HG03095 (cell line): Measurements from ENCODE around the gene SLC25A25.

Experiments used
- ATAC-seq: cut with Tn5 transposase; IDR thresholded peaks from one replicate; pipeline ENCODE4 v1.9.1; 2021; ENCODE audit warnings: moderate library complexity; ENCODE audit not compliant: unreplicated experiment

The SLC25A25 gene

DNA sequence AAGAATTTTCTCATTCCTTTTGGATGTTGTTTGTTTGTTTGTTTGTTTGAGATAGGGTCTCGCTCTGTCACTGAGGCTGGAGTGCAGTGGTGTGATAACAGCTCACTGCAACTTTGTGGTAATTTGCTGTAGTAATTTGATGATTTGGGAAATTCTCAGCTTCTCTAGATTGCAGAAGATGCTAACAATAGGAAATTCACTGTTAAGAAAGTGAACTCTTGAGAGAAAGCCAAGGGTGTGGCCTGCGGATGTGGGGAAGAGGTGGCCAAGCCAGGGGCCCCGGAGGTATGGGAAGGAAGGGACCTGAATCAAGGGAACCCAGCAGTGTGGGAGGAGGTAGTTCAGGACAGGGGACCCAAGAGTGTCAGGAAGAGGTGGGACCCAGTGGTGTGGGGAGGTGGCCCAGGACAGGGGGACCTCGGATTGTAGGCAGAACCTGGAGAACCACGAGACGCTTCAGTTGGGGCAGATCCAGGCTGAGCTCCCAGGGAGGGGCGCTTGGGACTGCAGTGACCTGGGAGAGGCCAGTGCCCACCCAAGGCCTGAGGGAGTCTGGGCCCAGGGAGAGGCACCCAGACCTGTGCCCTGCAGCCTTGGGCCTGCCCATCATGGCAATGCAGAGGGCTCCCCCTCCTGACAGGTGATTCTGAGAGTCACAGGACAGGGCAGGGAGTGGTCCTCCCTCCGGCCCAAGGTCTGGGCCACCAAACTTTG, 75.7 kb downstream of the SLC25A25 start:
- ATAC-seq = no peak

DNA sequence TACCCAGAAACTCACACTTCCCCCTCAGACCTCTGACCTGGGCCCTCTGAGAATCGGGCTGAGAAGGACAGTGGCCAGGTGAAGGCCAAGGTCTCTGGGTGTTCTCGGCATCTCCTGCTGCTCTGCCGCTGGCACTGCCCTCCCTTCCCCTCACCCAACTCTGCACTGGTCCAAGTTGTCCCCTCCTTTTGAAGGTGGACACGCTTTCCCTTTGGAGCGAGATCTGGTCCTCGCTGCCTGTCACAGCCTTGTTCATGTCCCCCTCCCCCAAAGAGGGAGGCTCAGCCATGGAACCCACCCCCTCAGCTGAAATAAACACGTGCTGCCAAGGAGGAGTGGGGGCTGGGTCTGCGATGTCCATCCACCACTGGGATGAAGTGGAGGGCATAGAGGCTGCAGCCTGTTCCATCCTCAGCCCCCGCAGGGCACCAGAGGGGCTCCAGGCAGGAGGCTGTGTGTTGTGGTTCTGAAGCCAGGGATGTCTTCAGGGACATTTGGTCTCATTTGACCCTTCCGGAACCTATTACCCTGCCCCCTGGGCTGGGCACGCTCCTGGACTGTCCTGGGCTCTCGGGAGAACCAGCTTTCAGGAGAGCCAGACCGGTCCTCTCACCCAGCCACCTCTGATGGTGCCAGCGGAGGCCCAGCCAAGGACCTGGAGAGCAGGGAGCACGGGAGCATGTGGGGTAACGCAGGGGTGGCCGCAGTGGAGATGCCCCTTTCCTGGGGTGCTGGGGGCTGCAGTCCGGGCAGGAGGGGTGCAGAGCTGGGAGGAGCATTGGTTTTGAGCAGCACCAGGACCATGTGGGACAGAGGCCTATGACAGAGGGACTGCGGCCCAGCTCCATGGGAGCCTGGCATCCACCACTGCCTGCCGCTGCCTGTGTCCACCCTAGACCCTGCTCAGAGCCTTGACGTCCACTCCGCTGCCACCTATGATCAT, 76.5 kb downstream of the SLC25A25 start:
- ATAC-seq = no peak

DNA sequence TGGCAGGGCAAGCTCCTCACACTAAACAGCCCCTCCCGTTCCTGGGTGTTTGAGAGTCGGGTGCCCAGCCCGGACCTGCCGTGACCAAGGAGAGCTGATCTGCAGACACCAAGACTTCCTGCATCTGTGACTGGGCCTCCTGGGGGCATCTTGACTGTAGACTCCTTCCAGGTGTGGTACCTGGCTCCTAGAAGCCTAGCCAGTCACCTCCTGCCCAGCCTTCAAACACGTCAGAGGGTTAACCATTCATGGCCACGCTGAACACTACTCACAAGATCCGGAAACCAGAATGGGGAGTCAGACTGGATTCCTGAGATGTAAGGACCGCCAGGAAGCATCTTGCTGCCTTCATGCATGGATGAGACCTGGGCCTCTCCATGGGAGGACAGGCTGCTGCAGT, 77.5 kb downstream of the SLC25A25 start:
- no peak for ATAC-seq

DNA sequence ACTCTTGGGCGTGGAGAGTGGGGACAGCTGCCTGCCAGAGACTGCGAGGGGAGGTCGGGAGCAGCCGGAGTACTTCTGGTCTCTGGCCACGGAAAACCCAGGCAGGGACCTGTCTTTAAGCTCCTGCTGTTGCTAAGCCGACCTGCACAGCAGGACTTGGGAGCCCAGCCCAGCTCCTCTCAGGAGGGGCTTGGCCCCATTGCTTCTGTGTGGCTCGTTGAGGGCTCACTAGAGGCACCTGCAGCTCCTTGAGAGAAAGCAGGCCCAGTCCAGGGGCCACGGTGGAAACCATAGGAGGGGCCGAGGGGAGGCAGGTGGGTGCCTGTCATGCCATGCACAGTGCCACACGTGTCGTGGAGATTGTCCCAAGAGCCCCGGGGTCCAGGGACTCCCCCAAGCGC, 77.9 kb downstream of the SLC25A25 start:
- ATAC-seq = no peak

DNA sequence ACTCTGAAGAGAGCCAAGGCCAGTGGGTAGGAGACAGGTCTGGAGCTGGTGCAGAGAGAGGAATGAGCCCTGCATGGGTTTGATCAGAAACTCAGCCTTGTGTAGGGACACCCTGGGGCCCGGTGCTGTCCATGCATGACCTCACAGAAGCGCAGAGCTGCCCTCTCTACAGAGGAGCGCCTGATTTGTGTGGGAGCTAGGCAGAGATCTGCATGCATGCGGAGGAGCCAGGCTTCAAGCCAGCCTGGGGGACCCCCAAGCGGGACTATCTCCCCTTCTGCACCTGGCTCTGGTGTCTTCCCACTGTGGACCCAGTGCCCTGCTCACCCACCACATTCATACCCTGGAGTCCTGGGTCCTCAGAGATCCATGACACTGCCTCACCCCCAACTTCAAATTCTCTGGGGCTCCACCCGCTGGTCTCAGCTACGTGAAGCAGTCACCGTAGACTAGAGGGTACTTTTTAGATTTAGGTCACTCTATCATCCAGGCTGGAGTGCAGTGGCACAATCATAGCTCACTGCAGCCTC, 78.6 kb downstream of the SLC25A25 start:
- no peak for ATAC-seq

DNA sequence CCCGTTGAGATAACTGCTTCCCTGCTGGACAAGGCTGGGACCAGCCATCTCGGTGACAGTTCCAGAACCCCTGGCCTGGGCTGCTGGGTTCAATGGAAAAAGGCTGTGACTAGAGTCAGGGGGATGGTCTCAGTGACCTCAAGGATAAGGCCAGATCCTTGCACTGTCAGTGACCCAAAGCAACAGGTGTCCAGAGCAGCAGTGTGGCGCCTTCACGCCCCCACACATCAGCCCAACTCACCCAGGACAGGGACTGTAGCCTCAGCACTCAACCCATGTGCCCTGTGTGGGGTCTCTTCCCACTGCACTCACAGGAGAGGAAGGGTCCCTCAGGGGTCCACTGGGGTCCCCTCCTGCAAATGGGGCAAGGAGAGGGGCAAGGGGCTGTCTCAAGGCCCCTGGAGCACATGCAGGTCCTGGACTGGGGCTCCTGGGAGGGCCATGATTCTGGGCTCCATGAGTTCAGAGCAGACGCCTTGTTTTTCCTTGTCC, 80.5 kb downstream of the SLC25A25 start:
- ATAC-seq = no peak

DNA sequence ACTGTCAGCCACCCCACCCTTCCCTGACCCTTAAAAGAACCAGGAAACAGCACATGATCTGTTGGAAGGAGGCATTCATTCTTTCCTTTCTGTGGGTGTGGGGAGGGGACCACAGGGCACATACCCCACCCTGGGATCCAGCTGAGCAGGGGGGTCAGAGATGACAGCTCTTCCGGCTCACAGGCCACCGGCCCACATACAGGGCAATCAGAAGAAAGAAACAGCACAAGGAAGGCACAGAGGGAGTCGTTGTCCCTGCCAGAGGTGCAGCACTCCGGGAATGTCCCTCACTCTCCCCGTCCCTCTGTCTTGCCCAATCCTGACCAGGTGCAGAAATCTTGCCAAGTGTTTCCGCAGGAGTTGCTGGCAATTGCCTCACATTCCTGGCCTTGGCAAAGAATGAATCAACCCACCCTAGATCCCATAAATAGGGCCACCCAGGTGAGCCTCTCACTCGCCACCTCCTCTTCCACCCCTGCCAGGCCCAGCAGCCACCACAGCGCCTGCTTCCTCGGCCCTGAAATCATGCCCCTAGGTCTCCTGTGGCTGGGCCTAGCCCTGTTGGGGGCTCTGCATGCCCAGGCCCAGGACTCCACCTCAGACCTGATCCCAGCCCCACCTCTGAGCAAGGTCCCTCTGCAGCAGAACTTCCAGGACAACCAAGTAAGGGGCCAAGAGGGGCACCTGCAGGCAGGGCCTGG, 81.1 kb downstream of the SLC25A25 start, which contains the start of gene LCN2:
Gene LCN2, plus strand, starts transcription at position 453 of the 701 bp plus-strand sequence. Its CDS starts 73 bp downstream, at position 526.
- no peak for ATAC-seq

DNA sequence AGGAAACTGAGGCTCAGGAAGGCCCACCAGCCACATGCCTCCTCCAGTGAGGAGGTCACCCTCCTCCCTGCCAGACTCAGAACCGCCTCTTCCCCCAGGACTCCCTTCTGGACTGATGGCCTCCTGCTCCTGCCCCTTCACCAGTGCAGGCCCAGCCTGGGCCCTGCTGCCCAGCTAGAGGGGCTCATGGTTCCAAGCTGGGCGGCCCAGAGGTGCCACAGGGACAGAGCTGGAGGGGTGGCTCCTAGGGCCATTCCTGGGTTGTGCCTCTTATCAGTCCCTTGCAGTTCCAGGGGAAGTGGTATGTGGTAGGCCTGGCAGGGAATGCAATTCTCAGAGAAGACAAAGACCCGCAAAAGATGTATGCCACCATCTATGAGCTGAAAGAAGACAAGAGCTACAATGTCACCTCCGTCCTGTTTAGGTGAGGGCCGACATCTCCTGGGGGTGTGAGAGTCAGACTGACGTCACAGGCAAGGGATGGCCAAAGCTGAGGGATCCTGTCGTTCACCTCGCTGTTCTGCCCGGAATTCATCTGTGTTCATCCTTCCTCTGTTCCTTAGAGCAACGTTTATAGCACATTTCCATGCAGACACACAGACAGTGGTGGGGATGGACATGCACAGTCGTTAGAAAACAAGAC, 82.0 kb downstream of the SLC25A25 start:
- no peak for ATAC-seq

DNA sequence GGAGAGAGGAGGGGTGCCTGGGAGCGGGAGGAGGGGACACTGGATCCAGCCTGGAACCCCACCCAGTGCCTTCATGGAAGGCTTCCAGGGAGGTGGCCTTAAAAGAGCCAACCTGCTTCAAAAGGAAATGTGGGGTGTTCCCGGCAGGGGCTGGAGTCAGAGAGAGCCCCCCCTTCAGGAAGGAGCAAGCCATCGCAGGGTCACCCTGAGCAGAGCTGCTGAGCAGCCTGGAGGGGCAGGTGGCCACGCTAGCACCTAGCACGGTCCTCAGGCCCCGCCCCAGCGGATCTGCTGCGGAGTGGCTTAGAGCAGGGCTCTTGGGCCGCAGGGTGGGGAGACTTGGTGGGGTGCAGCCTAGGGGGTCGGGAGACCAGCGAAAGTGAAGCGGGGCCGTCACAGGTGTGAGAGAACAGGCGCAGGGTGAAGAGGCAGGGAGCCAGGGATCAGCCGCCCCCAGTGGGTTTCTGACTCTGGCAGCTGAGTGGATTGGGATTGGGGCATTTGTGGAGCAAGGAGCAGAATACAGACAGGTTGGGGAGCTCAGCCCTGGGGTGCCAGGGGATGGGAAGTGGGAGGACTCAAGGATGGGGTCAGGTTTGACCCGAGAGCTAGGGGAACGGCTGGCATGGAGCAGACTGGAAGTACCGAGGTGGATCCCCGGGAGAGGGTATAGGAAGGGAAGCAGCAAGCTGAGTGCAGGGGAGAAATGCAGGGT, 82.7 kb downstream of the SLC25A25 start:
- no peak for ATAC-seq

DNA sequence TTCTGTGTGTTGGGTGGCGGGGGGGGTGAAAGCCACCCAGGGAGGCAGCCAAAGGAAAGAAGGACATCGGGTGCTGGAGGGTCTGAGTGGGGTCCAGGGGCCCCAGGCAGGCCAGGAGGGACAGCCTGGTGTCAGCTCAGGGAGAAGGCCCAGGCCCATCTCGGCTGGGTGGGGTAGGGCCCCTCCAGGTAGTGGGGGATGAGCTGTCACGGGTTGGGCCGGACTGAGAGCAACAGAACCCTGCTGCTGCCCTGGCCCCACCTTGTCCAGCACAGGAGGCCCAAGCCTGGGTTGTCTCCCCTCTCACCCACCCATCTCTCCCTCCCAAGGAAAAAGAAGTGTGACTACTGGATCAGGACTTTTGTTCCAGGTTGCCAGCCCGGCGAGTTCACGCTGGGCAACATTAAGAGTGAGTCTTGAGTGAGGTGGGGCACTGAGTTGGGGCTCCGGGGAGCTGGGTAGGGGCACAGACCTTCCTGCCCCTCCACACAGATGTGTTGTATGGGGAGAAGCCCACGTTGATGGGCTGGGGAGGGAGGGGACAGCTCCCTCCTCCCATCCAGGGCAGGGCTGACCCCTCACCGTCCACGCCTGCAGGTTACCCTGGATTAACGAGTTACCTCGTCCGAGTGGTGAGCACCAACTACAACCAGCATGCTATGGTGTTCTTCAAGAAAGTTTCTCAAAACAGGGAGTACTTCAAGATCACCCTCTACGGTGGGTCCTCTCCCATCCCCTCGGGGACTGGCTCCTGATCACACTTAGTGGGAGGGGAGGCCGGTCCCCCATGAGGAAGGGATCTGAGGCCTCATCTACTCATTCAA, 83.5 kb downstream of the SLC25A25 start:
- ATAC-seq = no peak

DNA sequence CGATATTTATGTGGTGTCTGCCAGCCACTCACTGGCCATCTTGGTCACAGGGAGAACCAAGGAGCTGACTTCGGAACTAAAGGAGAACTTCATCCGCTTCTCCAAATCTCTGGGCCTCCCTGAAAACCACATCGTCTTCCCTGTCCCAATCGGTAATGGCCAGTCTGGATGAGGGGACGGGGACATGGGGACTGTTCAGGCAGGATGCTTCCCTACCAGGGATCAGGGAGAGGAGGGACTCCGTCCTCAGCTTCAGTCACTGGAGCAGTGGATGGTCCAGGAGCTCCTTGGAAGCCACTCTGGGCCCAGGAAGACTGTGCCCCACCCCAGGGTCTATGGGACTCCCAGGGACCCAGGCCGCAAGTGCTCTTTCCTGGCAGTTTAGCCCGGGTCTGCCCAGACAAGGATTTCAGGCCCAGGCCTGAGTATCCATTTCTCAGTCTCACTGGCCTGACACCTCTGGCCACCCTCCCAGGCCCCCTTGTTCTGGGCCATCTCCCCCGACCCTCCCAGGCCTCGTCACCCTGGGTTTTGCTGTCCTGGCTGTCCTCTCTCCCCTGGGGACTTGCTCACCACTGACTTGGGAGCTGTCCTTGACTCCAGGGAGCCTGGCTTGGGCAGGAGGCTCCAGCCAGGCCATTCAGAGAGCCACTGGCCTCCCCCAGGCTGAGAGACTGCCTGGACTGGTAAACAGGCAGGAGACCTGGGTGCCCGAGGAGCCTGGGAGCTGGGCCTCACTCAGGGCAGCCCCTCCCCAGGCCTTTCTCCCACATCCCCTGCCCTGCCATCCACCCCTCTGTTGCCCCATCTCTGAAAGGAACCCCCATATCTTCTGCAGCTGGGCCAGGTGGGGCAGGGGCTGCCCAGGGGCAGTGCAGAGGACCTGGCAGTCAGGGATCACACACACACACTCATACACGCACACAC, 84.4 kb downstream of the SLC25A25 start:
- no peak for ATAC-seq

DNA sequence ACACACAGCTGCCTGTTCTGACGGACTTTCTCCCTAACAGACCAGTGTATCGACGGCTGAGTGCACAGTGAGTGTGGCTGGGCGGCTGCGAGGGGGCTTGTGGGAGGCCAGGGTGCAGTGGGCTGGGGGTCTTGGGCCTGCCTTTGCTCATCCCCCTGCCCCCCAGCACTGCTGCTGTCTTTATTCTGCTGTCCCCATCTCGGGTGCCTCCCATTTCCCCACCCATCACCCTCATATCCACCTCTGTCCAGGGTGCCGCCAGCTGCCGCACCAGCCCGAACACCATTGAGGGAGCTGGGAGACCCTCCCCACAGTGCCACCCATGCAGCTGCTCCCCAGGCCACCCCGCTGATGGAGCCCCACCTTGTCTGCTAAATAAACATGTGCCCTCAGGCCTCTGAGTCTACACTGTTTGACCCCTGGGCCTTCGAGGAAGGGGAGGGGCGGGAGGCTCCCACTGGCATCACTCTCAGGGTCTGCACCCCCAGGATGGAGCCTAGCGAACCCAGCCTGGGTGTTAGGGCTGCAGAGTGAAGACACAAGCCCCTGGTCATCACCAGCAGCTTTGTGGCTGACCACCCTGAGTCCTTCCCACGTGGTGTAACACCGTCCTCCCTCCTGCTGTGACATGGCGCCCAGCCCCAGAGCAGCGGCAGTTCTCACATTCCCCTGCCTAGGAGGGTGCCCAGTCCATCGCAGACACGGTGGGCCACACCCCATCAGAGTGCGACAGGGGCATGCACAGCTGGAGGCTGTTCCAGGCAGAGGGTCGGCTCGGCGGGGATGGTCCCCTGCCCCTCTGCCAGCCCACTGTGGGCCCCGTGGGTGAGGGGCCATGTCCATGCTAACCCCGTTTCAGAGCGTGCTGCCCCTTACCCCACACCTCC, 85.3 kb downstream of the SLC25A25 start:
- ATAC-seq = no peak

DNA sequence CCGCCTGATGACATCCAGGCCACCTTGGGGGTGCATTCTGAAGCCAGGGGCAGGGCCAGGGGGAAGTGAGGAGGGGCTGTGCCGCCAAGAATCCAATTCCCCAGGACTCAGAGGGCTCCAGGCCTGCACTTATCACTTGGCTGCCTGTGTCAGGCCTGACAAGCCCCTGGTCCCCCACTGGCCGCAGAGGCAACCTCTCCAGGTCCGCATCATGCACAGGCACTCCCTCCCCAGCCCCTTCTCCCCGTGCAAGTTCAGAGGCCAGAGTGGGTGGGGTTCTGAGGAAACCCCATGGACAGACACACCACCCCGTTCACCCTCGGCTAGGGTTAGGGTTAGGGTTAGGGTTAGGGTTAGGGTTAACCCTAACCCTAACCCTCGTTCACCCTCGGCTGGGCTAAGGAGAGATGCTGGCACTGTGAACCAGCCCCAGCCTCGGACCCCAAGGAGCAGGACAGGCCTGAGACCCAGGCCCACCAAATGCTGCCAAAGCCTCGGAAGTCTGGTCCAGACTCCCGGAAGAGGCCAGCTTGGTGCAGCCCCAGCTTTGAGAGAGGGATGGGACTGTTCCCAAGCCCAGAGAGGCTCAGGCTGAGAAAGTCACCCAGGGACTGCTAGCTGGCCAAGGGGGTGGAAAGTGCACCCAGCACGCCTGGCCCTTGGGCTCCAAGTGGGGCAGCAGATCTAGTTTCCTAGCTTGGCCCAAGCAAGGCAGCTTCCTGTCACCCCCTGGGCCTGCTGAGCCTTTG, 86.1 kb downstream of the SLC25A25 start:
- ATAC-seq = no peak

DNA sequence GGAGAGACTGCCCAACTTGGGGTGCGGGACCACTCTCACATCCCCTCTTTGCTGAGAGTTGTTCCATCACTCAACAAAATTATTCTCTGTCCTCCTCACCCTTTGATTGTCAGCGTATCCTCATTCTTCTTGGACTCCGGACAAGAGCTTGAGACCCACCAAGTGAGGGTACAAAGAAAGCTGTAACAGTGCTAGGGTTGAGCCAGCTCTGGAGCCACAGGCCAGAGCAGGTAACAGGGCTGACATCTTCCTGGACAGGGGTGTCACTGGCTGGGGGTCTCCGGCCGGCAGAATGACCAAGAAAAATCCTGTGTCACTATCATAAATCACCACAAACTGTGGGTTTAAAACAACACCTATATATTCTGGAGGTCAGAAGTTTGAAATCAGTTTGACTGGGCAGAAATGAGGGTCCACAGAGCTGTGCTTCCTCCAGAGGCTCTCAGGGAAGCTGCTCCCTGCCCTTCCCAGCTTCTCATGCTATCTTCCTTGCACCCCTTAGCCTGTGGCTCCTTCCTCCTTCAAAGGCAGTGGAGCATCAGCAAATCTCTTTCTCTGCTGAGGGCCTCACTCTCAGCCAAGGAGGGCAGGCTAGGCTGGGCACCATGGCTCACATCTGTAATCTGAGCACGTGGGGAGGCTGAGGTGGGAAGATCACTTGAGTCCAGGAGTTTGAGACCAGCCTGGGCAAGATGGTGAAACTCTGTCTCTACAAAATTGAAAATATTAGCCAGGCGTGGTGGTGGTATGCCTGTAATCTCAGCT, 87.9 kb downstream of the SLC25A25 start:
- ATAC-seq = no peak
